HEK293 (cell line): ENCODE results near the gene CACHD1.

ENCODE experiments used
- CTCF ChIA-PET: fragments of 350-600 bp; formaldehyde crosslinking; extraction: SDS; loops from one replicate; lab custom pipeline; 2021; ENCODE audit warnings: antibody characterized with exemption; lab: Yijun Ruan, JAX
- POLR2A ChIA-PET: fragments of 300-600 bp; formaldehyde crosslinking; extraction: SDS; loops from one replicate; lab custom pipeline; 2020; ENCODE audit warnings: antibody characterized with exemption, inconsistent platforms; lab: Yijun Ruan, JAX
- H3K27ac ChIP-seq: fragments of 200-500 bp; sonication (Bioruptor generic); 2 replicates; pipeline ENCODE4 v1.5.1; 2014; ENCODE audit warnings: low read depth, low read length, control low read depth, inconsistent platforms; ENCODE audit errors: extremely low read depth
- H3K36me3 ChIP-seq, 2 experiments: fragments of 200-500 bp in 1 of 2; sonication (Bioruptor generic) in 1 of 2; 1 replicate in 1 of 2; 2 replicates in 1 of 2; pipeline ENCODE4 v1.5.1; 2014 to 2017; ENCODE audit warnings: inconsistent platforms in 2 of 2, low read length in 2 of 2; ENCODE audit not compliant: control insufficient read depth in 2 of 2, insufficient read depth in 1 of 2
- H3K4me1 ChIP-seq: fragments of 200-500 bp; sonication (Bioruptor generic); 2 replicates; pipeline ENCODE4 v1.5.1; 2014; ENCODE audit warnings: mild to moderate bottlenecking, low read length, inconsistent platforms; ENCODE audit not compliant: control insufficient read depth, insufficient read depth
- H3K4me3 ChIP-seq: 2 replicates; pipeline ENCODE4 v1.5.1; 2011; ENCODE audit warnings: low read depth, mild to moderate bottlenecking, control low read depth, low read length, moderate library complexity
- H3K9me3 ChIP-seq: fragments of 200-500 bp; sonication (Bioruptor generic); 2 replicates; pipeline ENCODE4 v1.5.1; 2014; ENCODE audit warnings: low read depth, low read length, inconsistent platforms; ENCODE audit not compliant: control insufficient read depth, insufficient read depth
- AEBP2 ChIP-seq: fragments of 450-650 bp; formaldehyde crosslinking; IDR thresholded peaks from 2 replicates; pipeline ENCODE4 v1.5.1; 2016; ENCODE audit warnings: missing biosample characterization, missing genetic modification characterization, borderline replicate concordance
- ATF2 ChIP-seq: fragments of 450-650 bp; formaldehyde crosslinking; IDR thresholded peaks from 2 replicates; pipeline ENCODE4 v1.5.1; 2016; ENCODE audit warnings: missing biosample characterization, missing genetic modification characterization, low read depth
- GLIS1 ChIP-seq: fragments of 450-650 bp; formaldehyde crosslinking; IDR thresholded peaks from 2 replicates; pipeline ENCODE4 v1.5.1; 2016; ENCODE audit warnings: missing biosample characterization, missing genetic modification characterization
- INSM2 ChIP-seq: fragments of 450-650 bp; formaldehyde crosslinking; IDR thresholded peaks from 2 replicates; pipeline ENCODE4 v1.5.1; 2016; ENCODE audit warnings: missing biosample characterization, missing genetic modification characterization
- KLF9 ChIP-seq: fragments of 450-650 bp; formaldehyde crosslinking; IDR thresholded peaks from 2 replicates; pipeline ENCODE4 v1.5.1; 2016; ENCODE audit warnings: missing biosample characterization, missing genetic modification characterization, low read depth
- MZF1 ChIP-seq: fragments of 450-650 bp; formaldehyde crosslinking; IDR thresholded peaks from 2 replicates; pipeline ENCODE4 v1.5.1; 2017; ENCODE audit warnings: missing biosample characterization, missing genetic modification characterization, borderline replicate concordance
- SCRT2 ChIP-seq: fragments of 450-650 bp; formaldehyde crosslinking; IDR thresholded peaks from 2 replicates; pipeline ENCODE4 v1.5.1; 2016; ENCODE audit warnings: missing biosample characterization, missing genetic modification characterization
- SP2 ChIP-seq: fragments of 450-650 bp; formaldehyde crosslinking; IDR thresholded peaks from 2 replicates; pipeline ENCODE4 v1.5.1; 2016; ENCODE audit warnings: missing biosample characterization, missing genetic modification characterization
- ZFP37 ChIP-seq: fragments of 450-650 bp; formaldehyde crosslinking; IDR thresholded peaks from 2 replicates; pipeline ENCODE4 v1.5.1; 2016; ENCODE audit warnings: missing biosample characterization, missing genetic modification characterization
- ZFP69B ChIP-seq: fragments of 450-650 bp; formaldehyde crosslinking; IDR thresholded peaks from 2 replicates; pipeline ENCODE4 v1.5.1; 2016; ENCODE audit warnings: missing biosample characterization, missing genetic modification characterization
- ZNF112 ChIP-seq: fragments of 450-650 bp; formaldehyde crosslinking; IDR thresholded peaks from 2 replicates; pipeline ENCODE4 v1.5.0; 2017; ENCODE audit warnings: missing biosample characterization, missing genetic modification characterization
- ZNF140 ChIP-seq: fragments of 450-650 bp; formaldehyde crosslinking; IDR thresholded peaks from 2 replicates; pipeline ENCODE4 v1.5.1; 2016; ENCODE audit warnings: missing biosample characterization, missing genetic modification characterization
- ZNF146 ChIP-seq: fragments of 450-650 bp; formaldehyde crosslinking; IDR thresholded peaks from 2 replicates; pipeline ENCODE4 v1.5.1; 2016; ENCODE audit warnings: missing biosample characterization, missing genetic modification characterization
- ZNF157 ChIP-seq: fragments of 450-650 bp; formaldehyde crosslinking; IDR thresholded peaks from 2 replicates; pipeline ENCODE4 v1.5.1; 2016; ENCODE audit warnings: missing biosample characterization, missing genetic modification characterization
- ZNF214 ChIP-seq: fragments of 450-650 bp; formaldehyde crosslinking; IDR thresholded peaks from 2 replicates; pipeline ENCODE4 v1.5.1; 2017; ENCODE audit warnings: missing biosample characterization, mild to moderate bottlenecking, missing genetic modification characterization, borderline replicate concordance
- ZNF473 ChIP-seq: fragments of 450-650 bp; formaldehyde crosslinking; IDR thresholded peaks from 2 replicates; pipeline ENCODE4 v1.5.1; 2017; ENCODE audit warnings: missing biosample characterization, missing genetic modification characterization
- ZNF521 ChIP-seq: fragments of 450-650 bp; formaldehyde crosslinking; IDR thresholded peaks from 2 replicates; pipeline ENCODE4 v1.5.1; 2017; ENCODE audit warnings: missing biosample characterization, mild to moderate bottlenecking, missing genetic modification characterization
- ZNF530 ChIP-seq: fragments of 450-650 bp; formaldehyde crosslinking; IDR thresholded peaks from 2 replicates; pipeline ENCODE4 v1.5.1; 2016; ENCODE audit warnings: low read depth, missing biosample characterization, missing genetic modification characterization
- ZNF558 ChIP-seq: fragments of 450-650 bp; formaldehyde crosslinking; IDR thresholded peaks from 2 replicates; pipeline ENCODE4 v1.5.1; 2016; ENCODE audit warnings: missing biosample characterization, missing genetic modification characterization
- ZNF629 ChIP-seq: fragments of 450-650 bp; formaldehyde crosslinking; IDR thresholded peaks from 2 replicates; pipeline ENCODE4 v1.5.1; 2017; ENCODE audit warnings: missing biosample characterization, missing genetic modification characterization
- ZNF654 ChIP-seq: fragments of 450-650 bp; formaldehyde crosslinking; IDR thresholded peaks from 2 replicates; pipeline ENCODE4 v1.5.1; 2016; ENCODE audit warnings: low read depth, missing biosample characterization, missing genetic modification characterization
- ZNF747 ChIP-seq: fragments of 450-650 bp; formaldehyde crosslinking; IDR thresholded peaks from 2 replicates; pipeline ENCODE4 v1.5.1; 2016; ENCODE audit warnings: missing biosample characterization, missing genetic modification characterization

Gene CACHD1

GRCh38 chr1:64654519-64655341, 184.8 kb downstream of the CACHD1 start:
- Histone ChIP-seq H3K4me1 (no peaks in the 10 kb centered on the region), H3K27ac (no peak overlapping the region), H3K9me3 (no peaks in the 10 kb centered on the region), H3K36me3 (peaks cover 0 to 58% of the 10 kb centered on the region in 2 experiments; a peak in 2 of 3 replicates), H3K4me3 (no peak overlapping the region)
- TF ChIP-seq SCRT2 (peak; percentile 57), ZNF140 (tag by site-specific recombination) (no peak), INSM2 (tag by site-specific recombination) (no peak), GLIS1 (tag by site-specific recombination) (no peak), ZNF146 (tag by site-specific recombination) (no peak), ZNF654 (0 out of 2 replicates have a peak, but pooled peaks have one; percentile 4), ZNF558 (no peak), KLF9 (tag by site-specific recombination) (no peak), MZF1 (tag by site-specific recombination) (no peak), ZNF473 (no peak), ZNF530 (tag by site-specific recombination) (no peak)
- CTCF ChIA-PET: interaction anchor here (0.8 to 1.3 kb wide), 4 partner anchors 8 to 22 kb away, joined by 3 to 5 read pairs (median 3); no protein-coding TSS in a partner anchor
- POLR2A ChIA-PET: no interaction called here

- Histone ChIP-seq H3K9me3 (no peaks in the 10 kb centered on the region), H3K4me3 (no peak overlapping the region), H3K27ac (no peak overlapping the region)
- ChIA-PET CTCF (no interaction called here), POLR2A (no interaction called here)
- TF ChIP-seq ZFP37 (tag by site-specific recombination) (no peak), ZNF112 (tag by site-specific recombination) (no peak), ZNF521 (tag by site-specific recombination) (no peak), SP2 (tag by site-specific recombination) (no peak), ZNF629 (no peak), ZNF157 (no peak), ZNF747 (tag by site-specific recombination) (no peak), ATF2 (tag by site-specific recombination) (no peak)
- TF ChIP-seq, all 188 proteins: peak for 0
- Histone ChIP-seq H3K36me3 (peaks cover 5 to 60% of the 10 kb centered on the region in 2 experiments; a peak in 2 of 3 replicates), H3K4me1 (no peaks in the 10 kb centered on the region)
These were observed 185.9 kb downstream of the CACHD1 start for GRCh38 chr1:64655861-64656260.

- TF ChIP-seq ZNF214 (no peak), ZNF140 (tag by site-specific recombination) (no peak), ZFP69B (tag by site-specific recombination) (no peak), AEBP2 (tag by site-specific recombination) (no peak)
- Histone ChIP-seq H3K9me3 (no peaks in the 10 kb centered on the region), H3K36me3 (peaks cover 10 to 60% of the 10 kb centered on the region in 2 experiments), H3K27ac (no peak overlapping the region), H3K4me1 (no peaks in the 10 kb centered on the region), H3K4me3 (no peak overlapping the region)
- ChIA-PET CTCF (no interaction called here), POLR2A (no interaction called here)
These were observed 189.7 kb downstream of the CACHD1 start for GRCh38 chr1:64659478-64660138.
